GM19099 (cell line): ENCODE measurements around the gene COG6.

Experiments used
- POLR2A ChIP-seq: IDR thresholded peaks from 3 replicates; pipeline ENCODE4 v1.6.1; 2011; ENCODE audit warnings: low read depth; ENCODE audit not compliant: insufficient read length; ENCODE audit errors: extremely low read depth

COG6 gene

GRCh38 chr13:39712626-39713025, 57.2 kb downstream of the COG6 start:
- TF ChIP-seq POLR2A, result no peak

- no peak for TF ChIP-seq POLR2A
These were observed 73.7 kb downstream of the COG6 start for GRCh38 chr13:39729156-39729555.

GRCh38 chr13:39734952-39735351, 79.5 kb downstream of the COG6 start:
- TF ChIP-seq POLR2A, result no peak

- no peak for TF ChIP-seq POLR2A
These were observed 81.6 kb downstream of the COG6 start for GRCh38 chr13:39737047-39737446.

- TF ChIP-seq POLR2A, result no peak
These were observed 85.3 kb downstream of the COG6 start for GRCh38 chr13:39740761-39741160.

GRCh38 chr13:39748961-39749360, 93.5 kb downstream of the COG6 start:
- TF ChIP-seq POLR2A, result no peak

- TF ChIP-seq POLR2A, result no peak
These were observed 94.1 kb downstream of the COG6 start for GRCh38 chr13:39749528-39749927.

GRCh38 chr13:39751805-39752204, 96.3 kb downstream of the COG6 start:
- TF ChIP-seq POLR2A, result no peak

GRCh38 chr13:39760521-39760920, 105.1 kb downstream of the COG6 start:
- no peak for TF ChIP-seq POLR2A

- TF ChIP-seq POLR2A, result no peak
These were observed 110.5 kb downstream of the COG6 start for GRCh38 chr13:39765801-39766463.

GRCh38 chr13:39766464-39767158, 111.1 kb downstream of the COG6 start:
- no peak for TF ChIP-seq POLR2A

GRCh38 chr13:39767791-39768517, 112.5 kb downstream of the COG6 start:
- no peak for TF ChIP-seq POLR2A

- TF ChIP-seq POLR2A, result no peak
These were observed 113.5 kb downstream of the COG6 start for GRCh38 chr13:39768962-39769361.

- TF ChIP-seq POLR2A, result no peak
These were observed 115.0 kb downstream of the COG6 start for GRCh38 chr13:39770221-39771090.

- TF ChIP-seq POLR2A, result no peak
These were observed 118.4 kb downstream of the COG6 start for GRCh38 chr13:39773833-39774232.
